Stimulated activated CD8-positive, alpha-beta memory T cell treated with anti-CD3 and anti-CD28 coated beads, Interleukin-12 subunit alpha, Interleukin-12 subunit beta, amount 100 ng/mL, for 1 hour (primary cell): ENCODE measurements around the gene TDRD3.
"Not testable (repeated sequence)": the region's sequence is repeated elsewhere in the genome, so short reads cannot be mapped to it uniquely, and the experiment has no call there.

Source experiments
- DNase-seq: peaks from one replicate; pipeline ENCODE4 v3.0.0-alpha.2; 2020; ENCODE audit warnings: low read depth

TDRD3 gene

GRCh38 chr13:60396783-60397703 is at the start of gene TDRD3:
TDRD3 (plus strand) TSS chr13:60397220; CDS start chr13:60397365, 145 bp downstream.
- peak; percentile 56 for DNase-seq

- DNase-seq, result no peak
Measured at GRCh38 chr13:60347690-60348089, 49.3 kb upstream of the TDRD3 start.

GRCh38 chr13:60348097-60348496 is 48.9 kb upstream of the TDRD3 start:
- no peak for DNase-seq

- no peak for DNase-seq
Measured at GRCh38 chr13:60351326-60351725, 45.7 kb upstream of the TDRD3 start.

- DNase-seq, result no peak
Measured at GRCh38 chr13:60351855-60352615, 45.0 kb upstream of the TDRD3 start.

- DNase-seq, result no peak
Measured at GRCh38 chr13:60352644-60353043, 44.4 kb upstream of the TDRD3 start.

- DNase-seq, result no peak
Measured at GRCh38 chr13:60355056-60355455, 42.0 kb upstream of the TDRD3 start.

GRCh38 chr13:60356970-60357369 is 40.0 kb upstream of the TDRD3 start:
- DNase-seq, result no peak

GRCh38 chr13:60358453-60358852 is 38.6 kb upstream of the TDRD3 start:
- no peak for DNase-seq

GRCh38 chr13:60363288-60363687 is 33.7 kb upstream of the TDRD3 start:
- no peak for DNase-seq

GRCh38 chr13:60369242-60369641 is 27.8 kb upstream of the TDRD3 start:
- no peak for DNase-seq

- no peak for DNase-seq
Measured at GRCh38 chr13:60370343-60370742, 26.7 kb upstream of the TDRD3 start.

GRCh38 chr13:60372141-60372540 is 24.9 kb upstream of the TDRD3 start:
- no peak for DNase-seq

- not testable (repeated sequence) for DNase-seq
Measured at GRCh38 chr13:60379282-60379681, 17.7 kb upstream of the TDRD3 start.

GRCh38 chr13:60379837-60380565 is 17.0 kb upstream of the TDRD3 start:
- no peak for DNase-seq

GRCh38 chr13:60384911-60385310 is 12.1 kb upstream of the TDRD3 start:
- DNase-seq, result no peak

- DNase-seq, result no peak
Measured at GRCh38 chr13:60386250-60386649, 10.8 kb upstream of the TDRD3 start.

GRCh38 chr13:60392131-60392530 is 4.9 kb upstream of the TDRD3 start:
- DNase-seq, result no peak

GRCh38 chr13:60395971-60396782 is 843 bp upstream of the TDRD3 start:
- DNase-seq, result peak; percentile 76

GRCh38 chr13:60397704-60398378 is 821 bp downstream of the TDRD3 start:
- peak; percentile 11 for DNase-seq

- DNase-seq, result no peak
Measured at GRCh38 chr13:60398379-60398891, 1.4 kb downstream of the TDRD3 start.
